Smooth muscle cell of the brain vasculature (primary cell): ENCODE measurements around the gene CDC14C.

ENCODE experiments used
- DNase-seq: peaks from one replicate; pipeline ENCODE4 v3.0.0-alpha.2; 2012; ENCODE audit warnings: low read depth, low spot score

Gene CDC14C

GRCh38 chr7:48976253-48976652 lies 51.9 kb downstream of the CDC14C start:
- no peak for DNase-seq

GRCh38 chr7:48976850-48977249 lies 52.5 kb downstream of the CDC14C start:
- DNase-seq, result no peak
